Measurements from ENCODE around the gene GALP.

GALP gene

DNA sequence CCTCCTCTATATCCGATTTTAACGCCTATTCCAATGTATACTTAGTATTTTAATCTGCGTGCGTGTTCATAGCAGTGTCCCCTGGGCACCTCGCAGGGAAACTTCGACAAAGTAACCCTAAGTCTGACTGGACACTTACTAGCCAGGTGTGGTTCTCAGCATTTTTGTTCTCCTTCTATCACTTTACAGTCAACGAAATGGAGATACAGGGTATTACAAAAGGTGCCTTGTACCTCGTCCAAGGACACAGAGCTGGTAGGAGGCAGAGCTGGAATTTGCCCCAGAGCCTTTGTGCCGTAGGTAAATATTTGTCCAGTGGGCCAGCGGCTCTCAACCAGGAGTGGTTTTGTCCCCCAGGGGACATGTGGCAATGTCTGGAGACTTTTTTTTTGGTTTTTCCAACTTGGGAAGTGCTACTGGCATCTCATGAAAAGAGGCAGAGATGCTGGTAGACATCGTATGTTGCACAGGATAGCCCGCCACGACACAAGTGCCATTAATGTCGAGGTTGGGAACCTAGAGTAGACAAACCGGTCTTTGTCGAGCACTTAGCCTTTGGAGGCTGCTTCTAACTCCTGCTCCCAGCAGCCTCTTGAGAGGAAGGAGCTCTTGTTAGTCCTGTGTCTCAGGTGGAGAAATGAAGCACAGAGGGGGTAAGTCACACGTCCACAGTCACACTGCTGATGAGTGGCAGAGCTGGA, 33.6 kb upstream of the GALP start:
- Histone ChIP-seq H3K27ac (ENCODE audit: low read depth, low read length) (no peak overlapping the region), H3K9me2 (replicated peaks; ENCODE audit: control insufficient read depth, low read length) (no peaks in the 10 kb centered on the region), H3K4me3 (ENCODE audit: low read length) (peak overlapping the region; percentile 90), H3K4me1 (ENCODE audit: control insufficient read depth, low read length) (peaks cover 18% of the 10 kb centered on the region), H3K4me2 (ENCODE audit: low read length) (peak overlapping the region; percentile 79), H3F3A (ENCODE audit: control insufficient read depth, insufficient read depth) (no peaks in the 10 kb centered on the region), H3K36me3 (ENCODE audit: control insufficient read depth, low read length) (peaks cover 6% of the 10 kb centered on the region; the same call in 1 of the 2 replicates), H3K27me3 (ENCODE audit: control insufficient read depth, low read length) (no peaks in the 10 kb centered on the region), H3K79me2 (ENCODE audit: control insufficient read depth, low read length) (peaks cover 49% of the 10 kb centered on the region), H4K20me1 (ENCODE audit: control insufficient read depth, insufficient read depth, low read depth, low read length) (no peaks in the 10 kb centered on the region), H3K9me3 (ENCODE audit: control insufficient read depth, insufficient read depth, low read length) (no peaks in the 10 kb centered on the region)
- no peak for TF ChIP-seq EZH2phosphoT487 (IDR thresholded peaks at IDR 0.05; ENCODE audit: borderline replicate concordance, low read length)
- TF ChIP-seq CTCF (IDR thresholded peaks at IDR 0.05; ENCODE audit: low read depth, low read length, poor library complexity, severe bottlenecking) = no peak

- H3K27me3 ChIP-seq (ENCODE audit: control insufficient read depth, low read length) = no peaks in the 10 kb centered on the region
- peaks cover 13% of the 10 kb centered on the region for H3K36me3 ChIP-seq (ENCODE audit: control insufficient read depth, low read length)
- peaks cover 18% of the 10 kb centered on the region for H3K4me1 ChIP-seq (ENCODE audit: control insufficient read depth, low read length)
- no peaks in the 10 kb centered on the region for H3K9me2 ChIP-seq (replicated peaks; ENCODE audit: control insufficient read depth, low read length)
- no peaks in the 10 kb centered on the region for H4K20me1 ChIP-seq (ENCODE audit: control insufficient read depth, insufficient read depth, low read depth, low read length)
- H3K4me2 ChIP-seq (ENCODE audit: low read length) = no peak overlapping the region
- H3F3A ChIP-seq (ENCODE audit: control insufficient read depth, insufficient read depth) = no peaks in the 10 kb centered on the region
- H3K79me2 ChIP-seq (ENCODE audit: control insufficient read depth, low read length) = peaks cover 49% of the 10 kb centered on the region
- H3K27ac ChIP-seq (ENCODE audit: low read depth, low read length) = no peak overlapping the region
- no peaks in the 10 kb centered on the region for H3K9me3 ChIP-seq (ENCODE audit: control insufficient read depth, insufficient read depth, low read length)
- TF ChIP-seq EZH2phosphoT487 (IDR thresholded peaks at IDR 0.05; ENCODE audit: borderline replicate concordance, low read length) = no peak
- no peak for TF ChIP-seq CTCF (IDR thresholded peaks at IDR 0.05; ENCODE audit: low read depth, low read length, poor library complexity, severe bottlenecking)
- no peak overlapping the region for H3K4me3 ChIP-seq (ENCODE audit: low read length)
Observed at GRCh38 chr19:56142897-56143434, 32.8 kb upstream of the GALP start.

GRCh38 chr19:56144376-56144775, 31.4 kb upstream of the GALP start:
- no peaks in the 10 kb centered on the region for H3K27me3 ChIP-seq (ENCODE audit: control insufficient read depth, low read length)
- no peak overlapping the region for H3K27ac ChIP-seq (ENCODE audit: low read depth, low read length)
- H3K79me2 ChIP-seq (ENCODE audit: control insufficient read depth, low read length) = peaks cover 49% of the 10 kb centered on the region
- no peaks in the 10 kb centered on the region for H3K9me3 ChIP-seq (ENCODE audit: control insufficient read depth, insufficient read depth, low read length)
- no peak overlapping the region for H3K4me3 ChIP-seq (ENCODE audit: low read length)
- peaks cover 18% of the 10 kb centered on the region for H3K4me1 ChIP-seq (ENCODE audit: control insufficient read depth, low read length)
- H3K9me2 ChIP-seq (replicated peaks; ENCODE audit: control insufficient read depth, low read length) = no peaks in the 10 kb centered on the region
- H4K20me1 ChIP-seq (ENCODE audit: control insufficient read depth, insufficient read depth, low read depth, low read length) = no peaks in the 10 kb centered on the region
- peaks cover 15% of the 10 kb centered on the region for H3K36me3 ChIP-seq (ENCODE audit: control insufficient read depth, low read length)
- no peak overlapping the region for H3K4me2 ChIP-seq (ENCODE audit: low read length)
- no peaks in the 10 kb centered on the region for H3F3A ChIP-seq (ENCODE audit: control insufficient read depth, insufficient read depth)
- no peak for TF ChIP-seq CTCF (IDR thresholded peaks at IDR 0.05; ENCODE audit: low read depth, low read length, poor library complexity, severe bottlenecking)
- TF ChIP-seq EZH2phosphoT487 (IDR thresholded peaks at IDR 0.05; ENCODE audit: borderline replicate concordance, low read length) = no peak
